Stomach (tissue), 9 donors: ENCODE results near the gene GRHL1. TPM values are rescaled to one million over a fixed set of nuclear protein-coding genes. Genes with fewer than 3 reads are reported as not detected.
"Not testable (repeated sequence)": the region's sequence is repeated elsewhere in the genome, so short reads cannot be mapped to it uniquely, and the experiment has no call there.

Experiments used
- DNase-seq, 2 donors: peaks; one replicate each; pipeline versions ENCODE4 v3.0.0 to v3.0.0-alpha.2; 2013 to 2019
- H3K27ac ChIP-seq, 5 donors: fragments of 200-600 bp in 4 of 5; sonication (generic) in 4 of 5; one replicate each; pipeline ENCODE4 v1.5.1; 2013 to 2019; ENCODE audit warnings: mild to moderate bottlenecking in 1 of 5, moderate library complexity in 1 of 5
- H3K27me3 ChIP-seq, 3 donors: fragments of 200-600 bp; sonication (generic); one replicate each; pipeline ENCODE4 v1.5.1; 2017 to 2019; ENCODE audit warnings: mixed run types in 1 of 3
- H3K36me3 ChIP-seq, 4 donors: fragments of 200-600 bp; sonication (generic); 1 replicate in 3 of 4; 2 replicates in 1 of 4; pipeline ENCODE4 v1.5.1; 2016 to 2019
- H3K4me1 ChIP-seq, 4 donors: fragments of 200-600 bp; sonication (generic); one replicate each; pipeline ENCODE4 v1.5.1; 2016 to 2019
- H3K4me3 ChIP-seq, 4 donors: fragments of 200-600 bp; sonication (generic) in 3 of 4; one replicate each; pipeline ENCODE4 v1.5.1; 2016 to 2019; ENCODE audit warnings: mild to moderate bottlenecking in 1 of 4
- H3K9me3 ChIP-seq, 4 donors: fragments of 200-600 bp; sonication (generic); one replicate each; pipeline ENCODE4 v1.5.1; 2016 to 2019
- EP300 ChIP-seq: sonication (generic); formaldehyde crosslinking; IDR thresholded peaks from one replicate; pipeline ENCODE4 v1.6.1; 2017; ENCODE audit warnings: antibody characterized with exemption
- POLR2A ChIP-seq, 4 donors: fragments of 450-650 bp; IDR thresholded peaks; one replicate each; pipeline ENCODE4 v1.6.1; 2016; ENCODE audit warnings: antibody characterized with exemption in 4 of 4, control low read depth in 2 of 4, mild to moderate bottlenecking in 1 of 4, moderate library complexity in 1 of 4
- POLR2AphosphoS5 ChIP-seq, 3 donors: sonication (generic); formaldehyde crosslinking; IDR thresholded peaks; one replicate each; pipeline ENCODE4 v1.6.1; 2016; ENCODE audit warnings: antibody characterized with exemption in 3 of 3
- WGBS, 5 donors: extraction: QIAGEN DNeasy Blood & Tissue Kit in 3 of 5; methylation state at CpG; one replicate each; pipeline versions ENCODE4 v1.1.5 to v1.1.7; 2013 to 2018; 5-methylcytosine and 5-hydroxymethylcytosine counted together
- intact Hi-C: fragments of 100-400 bp; cut with DNase I; formaldehyde crosslinking; loops from one replicate; pipeline ENCODE4 v1.15.1; 2023; ENCODE audit warnings: low total_unique reads
- polyA plus RNA-seq, 3 donors: library from polyadenylated mRNA; stranded (reverse); fragments of 200-250 nt; gene quantifications; one replicate each; pipeline ENCODE4 v1.2.3, GENCODE V29; 2013
- total RNA-seq, 5 donors: library from RNA; depleted of rRNA; stranded (reverse); fragments of >200 nt; gene quantifications; one replicate each; pipeline versions ENCODE4 v1.1.0 to v1.2.3, GENCODE V29; 2014 to 2016
- TF ChIP-seq, protein P1 (sequence below), 7 experiments: fragments of 450-650 bp in 4 of 7; fragments of 200-600 bp in 3 of 7; sonication (generic) in 3 of 7; IDR thresholded peaks; one replicate each; pipeline ENCODE4 v1.5.1; 2016 to 2019; ENCODE audit warnings: antibody characterized with exemption in 7 of 7, control low read depth in 2 of 7, mild to moderate bottlenecking in 1 of 7
- donor health status: healthy with polysubstance abuse.
- donor health status: Bipolar disorder and iron deficiency.
- donor health status: healthy.

GRHL1 gene
- total and polyA plus RNA-seq, 8 donors = 0.89 to 16.5 (median 3.8) TPM

DNA sequence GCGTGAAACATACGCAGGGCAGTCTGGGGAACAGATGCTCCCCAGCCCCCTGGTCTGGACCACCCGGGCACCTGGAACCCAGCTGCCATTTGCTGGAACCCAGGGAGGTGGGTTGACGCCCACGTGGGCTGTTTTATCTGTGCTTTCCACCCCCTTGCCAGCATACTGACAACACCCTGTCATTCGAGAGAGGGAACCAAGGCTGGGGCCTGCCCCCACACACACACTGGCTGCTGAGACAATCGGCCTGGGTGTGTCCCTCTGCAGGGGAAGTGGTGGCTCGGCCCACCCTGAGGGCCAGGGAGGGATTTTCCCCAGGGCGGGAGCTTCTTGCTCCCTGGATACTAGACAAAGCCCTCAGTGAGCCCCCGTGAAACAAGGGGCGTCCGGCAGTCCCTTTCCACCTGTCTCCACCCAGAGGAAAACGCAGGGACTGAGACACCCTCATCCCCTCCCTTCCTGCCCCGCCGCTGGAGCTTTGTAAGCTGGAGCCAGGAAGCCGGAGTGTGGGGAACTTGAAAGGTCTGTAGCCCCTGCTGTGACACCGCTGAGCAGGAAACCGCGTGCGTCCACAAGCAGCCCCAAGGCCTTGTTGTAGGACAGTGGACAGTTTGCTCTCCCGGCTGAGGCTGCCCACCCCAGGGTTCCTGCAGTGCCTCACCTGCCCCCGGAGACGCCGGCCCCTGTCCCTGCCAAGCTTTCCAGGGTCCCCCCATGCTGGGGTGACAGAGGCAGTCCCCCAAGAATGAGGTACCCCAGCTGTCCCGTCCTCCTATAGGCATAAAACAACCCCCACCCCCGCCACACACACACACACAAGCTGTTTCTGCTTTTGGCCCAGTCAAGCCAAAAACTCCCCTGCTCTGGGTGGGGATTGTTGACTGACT, 77.7 kb downstream of the GRHL1 start:
- TF ChIP-seq EP300 = no peak
- TF ChIP-seq POLR2A (IDR thresholded peaks at IDR 0.05) = no peak
- TF ChIP-seq POLR2AphosphoS5 (IDR thresholded peaks at IDR 0.05) = no peak
- TF ChIP-seq, protein P1, sequence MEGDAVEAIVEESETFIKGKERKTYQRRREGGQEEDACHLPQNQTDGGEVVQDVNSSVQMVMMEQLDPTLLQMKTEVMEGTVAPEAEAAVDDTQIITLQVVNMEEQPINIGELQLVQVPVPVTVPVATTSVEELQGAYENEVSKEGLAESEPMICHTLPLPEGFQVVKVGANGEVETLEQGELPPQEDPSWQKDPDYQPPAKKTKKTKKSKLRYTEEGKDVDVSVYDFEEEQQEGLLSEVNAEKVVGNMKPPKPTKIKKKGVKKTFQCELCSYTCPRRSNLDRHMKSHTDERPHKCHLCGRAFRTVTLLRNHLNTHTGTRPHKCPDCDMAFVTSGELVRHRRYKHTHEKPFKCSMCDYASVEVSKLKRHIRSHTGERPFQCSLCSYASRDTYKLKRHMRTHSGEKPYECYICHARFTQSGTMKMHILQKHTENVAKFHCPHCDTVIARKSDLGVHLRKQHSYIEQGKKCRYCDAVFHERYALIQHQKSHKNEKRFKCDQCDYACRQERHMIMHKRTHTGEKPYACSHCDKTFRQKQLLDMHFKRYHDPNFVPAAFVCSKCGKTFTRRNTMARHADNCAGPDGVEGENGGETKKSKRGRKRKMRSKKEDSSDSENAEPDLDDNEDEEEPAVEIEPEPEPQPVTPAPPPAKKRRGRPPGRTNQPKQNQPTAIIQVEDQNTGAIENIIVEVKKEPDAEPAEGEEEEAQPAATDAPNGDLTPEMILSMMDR (IDR thresholded peaks at IDR 0.05) = no peak
- Histone ChIP-seq H3K27ac (peak overlapping the region; percentile 29 to 61 (median 55)), H3K9me3 (no peaks in the 10 kb centered on the region), H3K36me3 (no peaks in the 10 kb centered on the region), H3K4me3 (no peak overlapping the region), H3K27me3 (no peaks in the 10 kb centered on the region), H3K4me1 (peaks cover 0 to 21% (median 14%) of the 10 kb centered on the region in 4 donors)
- WGBS, 5 donors = 32 to 45% (median 38%) methylated on average over 15 to 26 of the region's 26 CpGs
- DNase-seq = peak in 1 of 2 donors; percentile 84
- intact Hi-C loops = no loop called here

DNA sequence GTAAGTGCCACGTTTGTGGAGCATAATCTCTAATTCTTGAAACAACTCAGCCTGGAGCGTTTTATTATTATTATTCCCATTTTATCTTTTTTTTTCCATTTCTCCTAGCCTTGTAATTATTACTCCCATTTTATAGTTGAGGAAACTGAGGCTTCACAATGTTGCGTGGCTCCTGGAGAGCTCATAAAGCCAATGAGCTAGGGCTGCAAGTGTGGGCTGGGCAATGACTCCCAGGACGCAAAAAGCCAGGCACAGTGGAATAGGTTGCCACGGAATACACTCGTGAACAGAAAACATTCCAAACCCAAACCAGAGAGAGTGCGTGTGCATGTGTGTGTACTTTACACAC, 78.4 kb downstream of the GRHL1 start:
- H3K27me3 ChIP-seq = no peaks in the 10 kb centered on the region
- H3K4me1 ChIP-seq = peaks cover 0 to 24% (median 16%) of the 10 kb centered on the region in 4 donors
- H3K9me3 ChIP-seq = no peaks in the 10 kb centered on the region
- WGBS, 5 donors = 59 to 67% (median 61%) methylated on average over 7 of the region's 7 CpGs
- intact Hi-C loops = no loop called here
- peak overlapping the region in 4 of 5 donors; percentile 29 to 61 (median 58) for H3K27ac ChIP-seq
- TF ChIP-seq, protein P1 (IDR thresholded peaks at IDR 0.05) = no peak
- no peak for TF ChIP-seq POLR2A (IDR thresholded peaks at IDR 0.05)
- no peak for DNase-seq
- H3K4me3 ChIP-seq = no peak overlapping the region
- H3K36me3 ChIP-seq = no peaks in the 10 kb centered on the region

DNA sequence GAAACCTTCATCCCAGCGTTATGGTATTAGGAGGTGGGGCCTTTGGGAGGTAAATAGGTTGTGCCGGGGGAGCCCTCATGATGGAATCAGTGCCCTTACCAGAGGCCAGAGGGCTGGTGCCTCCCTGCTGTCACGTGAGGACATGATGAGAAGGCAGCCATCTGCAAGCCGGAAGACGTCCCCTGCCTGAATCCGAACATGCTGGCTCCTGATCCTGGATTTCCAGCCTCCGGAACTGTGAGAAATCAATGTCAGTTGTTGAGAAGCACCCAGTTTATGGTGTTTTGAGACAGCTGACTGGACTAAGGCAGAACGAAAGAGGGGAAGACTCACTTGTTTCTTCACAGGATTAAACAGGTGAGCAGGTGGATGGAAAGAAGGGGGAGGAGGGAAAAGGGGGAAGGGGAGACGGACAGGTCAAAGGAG, 78.8 kb downstream of the GRHL1 start:
- TF ChIP-seq POLR2A (IDR thresholded peaks at IDR 0.05) = no peak
- TF ChIP-seq, protein P1 (IDR thresholded peaks at IDR 0.05) = no peak
- TF ChIP-seq EP300 = no peak
- no peak for TF ChIP-seq POLR2AphosphoS5 (IDR thresholded peaks at IDR 0.05)
- H3K27ac ChIP-seq = no peak overlapping the region
- intact Hi-C loops = no loop called here
- H3K9me3 ChIP-seq = no peaks in the 10 kb centered on the region
- no peaks in the 10 kb centered on the region for H3K36me3 ChIP-seq
- no peaks in the 10 kb centered on the region for H3K27me3 ChIP-seq
- peak in 1 of 2 donors; percentile 64 for DNase-seq
- H3K4me3 ChIP-seq = no peak overlapping the region
- 58 to 75% (median 70%) methylated on average over 9 of the region's 9 CpGs for WGBS, 5 donors
- H3K4me1 ChIP-seq = peaks cover 0 to 29% (median 18%) of the 10 kb centered on the region in 4 donors

DNA sequence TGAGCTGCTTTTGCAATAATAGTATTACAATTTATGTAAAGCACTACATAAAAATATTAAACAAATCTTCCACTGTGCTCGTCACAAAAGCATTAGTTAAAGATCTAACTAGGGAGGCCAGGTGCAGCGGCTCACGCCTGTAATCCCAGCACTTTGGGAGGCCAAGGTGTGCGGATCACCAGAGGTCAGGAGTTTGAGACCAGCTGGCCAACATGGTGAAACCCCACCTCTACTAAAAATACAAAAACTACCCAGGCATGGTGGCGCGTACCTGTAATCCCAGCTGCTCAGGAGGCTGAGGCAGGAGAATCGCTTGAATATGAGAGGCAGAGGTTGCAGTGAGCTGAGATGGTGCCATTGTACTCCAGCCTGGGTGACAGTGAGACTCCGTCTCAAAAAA, 79.3 kb downstream of the GRHL1 start:
- DNase-seq, H3K4me3 ChIP-seq, H3K27me3 ChIP-seq, H3K9me3 ChIP-seq, H3K27ac ChIP-seq, H3K36me3 ChIP-seq, intact Hi-C loops: not testable (repeated sequence)
- WGBS, 5 donors = 91 to 94% (median 94%) methylated on average over 8 of the region's 8 CpGs
- peaks cover 4 to 34% (median 22%) of the 10 kb centered on the region in 4 donors for H3K4me1 ChIP-seq
